OCI-LY7 (cell line): ENCODE measurements around the gene CNTNAP5.

Experiments used
- EZH2phosphoT487 ChIP-seq: fragments of 200-600 bp; sonication (generic); IDR thresholded peaks from 2 replicates; pipeline ENCODE4 v1.6.1; 2018; ENCODE audit warnings: low read depth, borderline replicate concordance, mild to moderate bottlenecking, mixed run types, antibody characterized with exemption, low read length, moderate library complexity, mixed read lengths
- TF ChIP-seq, protein P1 (sequence below): fragments of 200-600 bp; sonication (generic); conservative IDR thresholded peaks from 2 replicates; pipeline ENCODE4 v1.5.1; 2014; ENCODE audit warnings: mild to moderate bottlenecking, antibody characterized with exemption, low read length, moderate library complexity, mixed read lengths

DNA sequence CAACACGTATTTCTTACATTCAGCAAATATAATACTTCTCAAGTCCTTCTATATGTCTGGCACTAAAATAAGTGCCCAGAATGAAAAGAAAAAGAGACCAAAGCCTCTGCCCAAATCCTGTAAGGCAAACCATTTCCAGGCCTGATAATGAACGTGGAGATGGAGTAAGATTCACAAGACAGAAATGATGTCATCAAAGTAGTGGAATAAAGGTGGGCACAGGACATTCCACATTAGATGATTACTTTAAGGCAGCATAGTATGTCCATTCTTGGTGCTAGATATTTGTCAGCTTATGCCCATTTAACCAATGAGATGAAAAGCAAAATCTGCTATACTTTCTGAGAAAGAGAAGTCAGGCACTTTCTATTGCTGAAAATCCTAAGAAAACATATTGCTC, 38.5 kb downstream of the CNTNAP5 start:
- TF ChIP-seq, protein P1, sequence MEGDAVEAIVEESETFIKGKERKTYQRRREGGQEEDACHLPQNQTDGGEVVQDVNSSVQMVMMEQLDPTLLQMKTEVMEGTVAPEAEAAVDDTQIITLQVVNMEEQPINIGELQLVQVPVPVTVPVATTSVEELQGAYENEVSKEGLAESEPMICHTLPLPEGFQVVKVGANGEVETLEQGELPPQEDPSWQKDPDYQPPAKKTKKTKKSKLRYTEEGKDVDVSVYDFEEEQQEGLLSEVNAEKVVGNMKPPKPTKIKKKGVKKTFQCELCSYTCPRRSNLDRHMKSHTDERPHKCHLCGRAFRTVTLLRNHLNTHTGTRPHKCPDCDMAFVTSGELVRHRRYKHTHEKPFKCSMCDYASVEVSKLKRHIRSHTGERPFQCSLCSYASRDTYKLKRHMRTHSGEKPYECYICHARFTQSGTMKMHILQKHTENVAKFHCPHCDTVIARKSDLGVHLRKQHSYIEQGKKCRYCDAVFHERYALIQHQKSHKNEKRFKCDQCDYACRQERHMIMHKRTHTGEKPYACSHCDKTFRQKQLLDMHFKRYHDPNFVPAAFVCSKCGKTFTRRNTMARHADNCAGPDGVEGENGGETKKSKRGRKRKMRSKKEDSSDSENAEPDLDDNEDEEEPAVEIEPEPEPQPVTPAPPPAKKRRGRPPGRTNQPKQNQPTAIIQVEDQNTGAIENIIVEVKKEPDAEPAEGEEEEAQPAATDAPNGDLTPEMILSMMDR: no peak
- TF ChIP-seq EZH2phosphoT487: no peak
